Activated B cell treated with CpG ODN at 0.5 μM for 24 hours (primary cell): Measurements from ENCODE around the gene ZNF143. TPM values are rescaled to one million over a fixed set of nuclear protein-coding genes. Genes with fewer than 3 reads are reported as not detected.
"Not testable (repeated sequence)": the region's sequence is repeated elsewhere in the genome, so short reads cannot be mapped to it uniquely, and the experiment has no call there.

ENCODE experiments used
- ATAC-seq: fragments of 200-7000 bp; cut with Tn5 transposase; one replicate; pipeline ENCODE4 v1.10.0; 2021; ENCODE audit warnings: low read depth, mild to moderate bottlenecking, moderate library complexity
- CTCF ChIA-PET: fragments of 350-600 bp; sonication (Branson Sonifier 250); formaldehyde crosslinking; loops from one replicate; lab custom pipeline; 2021; ENCODE audit warnings: antibody characterized with exemption; lab: Charles Lee
- POLR2A ChIA-PET: fragments of 350-600 bp; sonication (Branson Sonifier 250); formaldehyde crosslinking; loops from one replicate; lab custom pipeline; 2021; ENCODE audit warnings: antibody characterized with exemption; lab: Charles Lee
- DNase-seq: peaks from one replicate; pipeline ENCODE4 v3.0.0; 2022
- H3K27ac Mint-ChIP-seq: one replicate; pipeline ENCODE4 v1.8.0; 2020; ENCODE audit warnings: mixed read lengths
- H3K27me3 Mint-ChIP-seq: one replicate; pipeline ENCODE4 v1.8.0; 2021; ENCODE audit warnings: mixed read lengths
- H3K36me3 Mint-ChIP-seq: one replicate; pipeline ENCODE4 v1.8.0; 2021; ENCODE audit warnings: low read depth, mixed read lengths
- H3K4me1 Mint-ChIP-seq: one replicate; pipeline ENCODE4 v1.8.0; 2021; ENCODE audit warnings: mixed read lengths
- H3K4me3 Mint-ChIP-seq: one replicate; pipeline ENCODE4 v1.8.0; 2020; ENCODE audit warnings: mild to moderate bottlenecking, mixed read lengths
- H3K9me3 Mint-ChIP-seq: one replicate; pipeline ENCODE4 v1.8.0; 2020; ENCODE audit warnings: mixed read lengths
- CTCF ChIP-seq: fragments of 200-600 bp; IDR thresholded peaks from one replicate; pipeline ENCODE4 v1.8.0; 2022; ENCODE audit warnings: antibody characterized with exemption, mild to moderate bottlenecking
- intact Hi-C: fragments of 100-400 bp; cut with micrococcal nuclease; formaldehyde crosslinking; loops from one replicate; pipeline ENCODE4 v1.15.1; 2024
- total RNA-seq: library from RNA; stranded (reverse); gene quantifications from 2 replicates; pipeline ENCODE4 v1.2.3, GENCODE V29; 2022

Gene ZNF143
- total RNA-seq, 1 donor from 2014 or later = 41.1 TPM

DNA sequence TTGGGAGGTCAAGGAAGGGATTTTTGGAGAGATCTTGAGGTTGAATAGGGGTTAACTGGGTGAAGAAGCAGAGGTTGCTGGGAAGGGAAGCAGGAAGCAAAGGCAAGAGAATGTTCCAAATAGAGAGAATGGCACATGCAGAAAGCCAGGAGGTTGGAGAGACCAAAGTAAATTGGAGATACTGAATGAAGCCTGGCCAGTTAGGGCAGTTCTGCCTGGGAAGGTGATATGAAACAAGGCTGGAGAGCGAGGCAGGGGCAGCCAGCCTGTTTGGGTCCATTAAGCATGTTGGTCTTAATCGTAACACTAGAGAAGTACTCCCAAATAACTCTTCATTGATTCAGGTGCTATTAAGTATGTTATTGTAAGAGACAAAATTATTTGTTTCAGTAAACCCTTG, 48.2 kb downstream of the ZNF143 start:
- Mint-ChIP-seq H3K36me3 (peaks cover 52% of the 10 kb centered on the region), H3K9me3 (no peaks in the 10 kb centered on the region), H3K4me3 (no peak overlapping the region), H3K27ac (no peak overlapping the region), H3K4me1 (peaks cover 16% of the 10 kb centered on the region), H3K27me3 (no peaks in the 10 kb centered on the region)
- CTCF ChIA-PET = interaction anchor here (3.1 kb wide), 1 partner anchor 240 kb away, joined by 27 read pairs; no protein-coding TSS in a partner anchor
- POLR2A ChIA-PET = no interaction called here
- DNase-seq (no peak), ATAC-seq (no peak)
- no peak for TF ChIP-seq CTCF
- intact Hi-C loops = loop anchor here (5.0 to 10.0 kb wide), 2 partner anchors 232 to 1284 kb away; no protein-coding TSS in a partner anchor

DNA sequence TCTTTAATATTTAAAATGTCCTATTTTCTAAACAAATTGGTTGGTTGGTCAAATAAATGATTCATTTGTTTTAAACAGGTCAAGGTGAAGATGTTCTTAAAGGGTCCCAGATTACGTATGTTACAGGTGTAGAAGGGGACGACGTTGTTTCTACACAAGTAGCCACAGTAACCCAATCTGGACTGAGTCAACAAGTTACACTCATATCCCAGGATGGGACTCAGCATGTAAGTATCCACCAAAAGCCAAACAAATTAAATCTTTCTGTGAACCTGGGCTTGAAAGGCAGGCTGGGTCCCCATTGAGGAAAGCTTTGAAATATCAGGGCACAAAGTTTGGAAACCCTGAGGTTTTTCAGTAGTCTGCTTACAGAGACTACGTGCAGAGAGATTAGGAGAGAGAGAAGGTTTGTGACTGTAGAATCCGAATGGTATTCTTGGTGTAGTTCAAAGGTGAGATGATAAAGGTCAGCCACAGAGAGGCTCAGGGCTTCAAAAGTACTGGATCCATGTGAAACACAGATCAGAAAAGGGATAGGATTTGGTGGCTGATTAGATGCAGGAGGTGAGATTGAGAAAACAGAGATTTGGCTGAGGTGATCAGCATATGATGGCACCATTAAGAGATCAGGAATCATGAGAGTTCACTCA, 51.7 kb downstream of the ZNF143 start:
- ChIA-PET POLR2A (no interaction called here), CTCF (no interaction called here)
- no peak overlapping the region for H3K4me3 Mint-ChIP-seq
- H3K4me1 Mint-ChIP-seq = peaks cover 10% of the 10 kb centered on the region
- H3K27ac Mint-ChIP-seq = no peak overlapping the region
- no peak for TF ChIP-seq CTCF
- H3K36me3 Mint-ChIP-seq = peaks cover 69% of the 10 kb centered on the region
- no peaks in the 10 kb centered on the region for H3K9me3 Mint-ChIP-seq
- DNase-seq = no peak
- ATAC-seq = no peak
- H3K27me3 Mint-ChIP-seq = no peaks in the 10 kb centered on the region
- intact Hi-C loops = no loop called here

GRCh38 chr11:9514576-9514975, 53.8 kb downstream of the ZNF143 start:
- H3K4me3 Mint-ChIP-seq, CTCF ChIA-PET, H3K4me1 Mint-ChIP-seq, H3K27me3 Mint-ChIP-seq, H3K27ac Mint-ChIP-seq, ATAC-seq, intact Hi-C loops, POLR2A ChIA-PET, H3K9me3 Mint-ChIP-seq, DNase-seq: not testable (repeated sequence)
- peaks cover 70% of the 10 kb centered on the region for H3K36me3 Mint-ChIP-seq

DNA sequence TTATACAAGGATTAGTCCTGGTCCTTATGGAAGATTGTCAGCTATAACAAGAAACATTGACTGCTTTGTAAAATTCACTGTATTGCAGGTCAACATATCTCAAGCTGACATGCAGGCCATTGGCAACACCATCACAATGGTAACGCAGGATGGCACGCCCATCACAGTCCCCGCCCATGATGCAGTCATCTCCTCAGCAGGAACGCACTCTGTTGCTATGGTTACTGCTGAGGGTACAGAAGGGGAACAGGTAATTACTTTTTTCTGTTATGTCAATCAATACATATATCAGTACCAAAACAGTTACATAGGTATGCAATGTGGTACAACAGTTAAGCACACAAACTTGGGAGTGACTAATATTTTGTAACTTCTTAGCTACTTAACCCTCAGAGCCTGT, 55.3 kb downstream of the ZNF143 start:
- no peak overlapping the region for H3K27ac Mint-ChIP-seq
- no peak for TF ChIP-seq CTCF
- intact Hi-C loops = no loop called here
- no peaks in the 10 kb centered on the region for H3K9me3 Mint-ChIP-seq
- H3K4me3 Mint-ChIP-seq = no peak overlapping the region
- no peak for ATAC-seq
- no peak for DNase-seq
- peaks cover under 1% of the 10 kb centered on the region for H3K4me1 Mint-ChIP-seq
- H3K36me3 Mint-ChIP-seq = peaks cover 66% of the 10 kb centered on the region
- ChIA-PET CTCF (interaction anchor here (1.4 kb wide), 1 partner anchor 8 kb away, joined by 3 read pairs; no protein-coding TSS in a partner anchor), POLR2A (no interaction called here)
- H3K27me3 Mint-ChIP-seq = no peaks in the 10 kb centered on the region

DNA sequence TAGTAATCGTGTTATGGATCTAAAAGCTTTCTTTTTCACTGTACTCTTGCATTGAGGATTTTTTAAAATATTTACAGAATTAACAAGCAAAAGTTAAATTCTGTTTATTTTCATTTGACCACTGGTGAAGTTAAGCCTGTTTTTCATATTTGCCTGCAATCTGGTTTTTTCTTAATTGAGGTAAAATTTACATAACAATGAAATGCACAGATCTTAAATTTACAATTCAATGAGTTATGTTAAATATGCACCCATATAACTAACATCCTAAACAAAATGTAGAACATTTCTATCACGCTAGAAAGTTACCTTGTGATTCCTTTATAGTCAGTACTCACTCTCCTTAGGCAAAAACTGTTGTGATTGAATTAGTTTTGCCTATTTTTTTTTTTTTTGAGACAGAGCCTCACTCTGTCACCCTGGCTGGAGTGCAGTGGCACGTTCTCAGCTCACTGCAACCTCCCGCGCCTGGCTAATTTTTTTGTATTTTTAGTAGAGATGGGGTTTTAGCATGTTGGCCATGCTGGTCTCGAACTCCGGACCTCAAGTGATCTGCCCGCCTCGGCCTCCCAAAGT, 58.1 kb downstream of the ZNF143 start:
- TF ChIP-seq CTCF = no peak
- no peaks in the 10 kb centered on the region for H3K27me3 Mint-ChIP-seq
- no peak overlapping the region for H3K4me3 Mint-ChIP-seq
- no peaks in the 10 kb centered on the region for H3K9me3 Mint-ChIP-seq
- POLR2A ChIA-PET = no interaction called here
- DNase-seq (no peak), ATAC-seq (no peak)
- peaks cover 60% of the 10 kb centered on the region for H3K36me3 Mint-ChIP-seq
- H3K4me1 Mint-ChIP-seq = no peaks in the 10 kb centered on the region
- no peak overlapping the region for H3K27ac Mint-ChIP-seq
- intact Hi-C loops = no loop called here
- CTCF ChIA-PET = interaction anchor here (0.6 to 1.1 kb wide), 2 partner anchors 16 to 94 kb away, joined by 4 to 5 read pairs; no protein-coding TSS in a partner anchor
